Small intestine (tissue), 7 donors: Measurements from ENCODE around the gene STPG3. TPM values are rescaled to one million over a fixed set of nuclear protein-coding genes. Genes with fewer than 3 reads are reported as not detected.
"Not testable (repeated sequence)": the region's sequence is repeated elsewhere in the genome, so short reads cannot be mapped to it uniquely, and the experiment has no call there.

Experiments used
- DNase-seq, 2 donors: peaks; one replicate each; pipeline versions ENCODE4 v3.0.0 to v3.0.0-alpha.2; 2013
- FAIRE-seq: peaks from 2 replicates; lab custom pipeline; 2012; peaks lifted over from hg19 to GRCh38; lab: Jason Lieb, UNC
- H3K27ac ChIP-seq, 3 donors: one replicate each; pipeline ENCODE4 v1.5.1; 2013; ENCODE audit warnings: low read length in 2 of 3, mild to moderate bottlenecking in 2 of 3, control low read depth in 1 of 3, inconsistent platforms in 1 of 3, low read depth in 1 of 3, moderate library complexity in 1 of 3
- H3K27me3 ChIP-seq, 3 donors: one replicate each; pipeline ENCODE4 v1.6.1; 2013; ENCODE audit warnings: low read length in 3 of 3, inconsistent platforms in 1 of 3; ENCODE audit not compliant: control insufficient read depth in 3 of 3, insufficient read depth in 3 of 3
- H3K36me3 ChIP-seq, 3 donors: one replicate each; pipeline ENCODE4 v1.6.1; 2013; ENCODE audit warnings: low read length in 3 of 3, inconsistent platforms in 1 of 3, low read depth in 1 of 3, mild to moderate bottlenecking in 1 of 3, moderate library complexity in 1 of 3; ENCODE audit not compliant: control insufficient read depth in 3 of 3, insufficient read depth in 2 of 3
- H3K4me1 ChIP-seq, 3 donors: one replicate each; pipeline ENCODE4 v1.6.1; 2013; ENCODE audit warnings: low read length in 2 of 3, inconsistent platforms in 1 of 3, low read depth in 1 of 3, mild to moderate bottlenecking in 1 of 3, moderate library complexity in 1 of 3; ENCODE audit not compliant: control insufficient read depth in 3 of 3, insufficient read depth in 2 of 3
- H3K4me3 ChIP-seq, 3 donors: one replicate each; pipeline ENCODE4 v1.5.1; 2013; ENCODE audit warnings: low read length in 3 of 3, control low read depth in 1 of 3, inconsistent platforms in 1 of 3, low read depth in 1 of 3, mild to moderate bottlenecking in 1 of 3, moderate library complexity in 1 of 3
- H3K9me3 ChIP-seq, 2 donors: one replicate each; pipeline ENCODE4 v1.6.1; 2013; ENCODE audit warnings: low read depth in 1 of 2, low read length in 1 of 2; ENCODE audit not compliant: control insufficient read depth in 2 of 2, insufficient read depth in 1 of 2
- WGBS, 3 donors: extraction: QIAGEN DNeasy Blood & Tissue Kit; methylation state at CpG; one replicate each; pipeline ENCODE4 v1.1.7; 2013; 5-methylcytosine and 5-hydroxymethylcytosine counted together
- polyA plus RNA-seq, 4 donors: library from polyadenylated mRNA; stranded (reverse) in 3 of 4; unstranded in 1 of 4; fragments of 200-250 nt in 3 of 4; fragments of 120-200 nt in 1 of 4; gene quantifications; one replicate each; pipeline versions ENCODE4 v1.2.1 to v1.2.3, GENCODE V29; 2013
- donor health status: healthy with polysubstance abuse.
- donor health status: control.
- donor health status: control.
- donor health status: Bipolar disorder and iron deficiency.
- donor health status: healthy.

Gene STPG3
- polyA plus RNA-seq, 4 donors = 3.9 TPM; not detected in 3

GRCh38 chr9:137239541-137240200 is 11.4 kb upstream of the STPG3 start:
- FAIRE-seq, H3K9me3 ChIP-seq, H3K27me3 ChIP-seq, DNase-seq: not testable (repeated sequence)
- WGBS, 3 donors = 34 to 46% (median 40%) methylated on average over 23 to 27 of the region's 27 CpGs
- Histone ChIP-seq H3K27ac (peak overlapping the region; percentile 96 to 98 (median 98)), H3K4me3 (peak overlapping the region; percentile 62 to 71 (median 65)), H3K4me1 (peaks cover 0 to 67% (median 7%) of the 10 kb centered on the region in 3 donors), H3K36me3 (peaks cover 4 to 50% (median 9%) of the 10 kb centered on the region in 3 donors)

GRCh38 chr9:137240318-137240840 is 10.7 kb upstream of the STPG3 start:
- no peaks in the 10 kb centered on the region for H3K9me3 ChIP-seq
- H3K27me3 ChIP-seq = no peaks in the 10 kb centered on the region
- peak overlapping the region; percentile 62 to 71 (median 65) for H3K4me3 ChIP-seq
- peaks cover 4 to 43% (median 9%) of the 10 kb centered on the region in 3 donors for H3K36me3 ChIP-seq
- peak overlapping the region; percentile 96 to 98 (median 98) for H3K27ac ChIP-seq
- 0% methylated on average over 42 to 58 of the region's 58 CpGs for WGBS, 3 donors
- peak; percentile 75 to 93 for DNase-seq
- H3K4me1 ChIP-seq = peaks cover 0 to 65% (median 7%) of the 10 kb centered on the region in 3 donors
- no peak for FAIRE-seq

- Histone ChIP-seq H3K27ac (peak within 1 kb of the TSS; percentile 96 to 98 (median 98)), H3K27me3 (no peaks in the 10 kb centered on the region), H3K4me1 (peaks cover 0 to 61% (median 7%) of the 10 kb centered on the region in 3 donors), H3K36me3 (peaks cover 4 to 39% (median 9%) of the 10 kb centered on the region in 3 donors), H3K9me3 (no peaks in the 10 kb centered on the region), H3K4me3 (peak within 1 kb of the TSS; percentile 88 to 96 (median 91))
- FAIRE-seq (peak; percentile 39), DNase-seq (peak; percentile 99 to 100)
- WGBS, 3 donors = 0 to 1% (median 0%) methylated on average over 55 to 67 of the region's 67 CpGs
Measured at GRCh38 chr9:137240841-137241489, 10.1 kb upstream of the STPG3 start, which contains the start of gene TUBB4B. TUBB4B (plus strand) TSS chr9:137241287; CDS start chr9:137241361, 74 bp downstream.

- FAIRE-seq = no peak
Measured at GRCh38 chr9:137241490-137242268, 9.4 kb upstream of the STPG3 start.

GRCh38 chr9:137242269-137243203 is 8.6 kb upstream of the STPG3 start:
- Histone ChIP-seq H3K4me1 (peaks cover 0 to 49% (median 4%) of the 10 kb centered on the region in 3 donors), H3K4me3 (peak overlapping the region; percentile 88 to 96 (median 91)), H3K27me3 (no peaks in the 10 kb centered on the region), H3K27ac (peak overlapping the region; percentile 82 to 96 (median 89)), H3K36me3 (peaks cover 4 to 39% (median 9%) of the 10 kb centered on the region in 3 donors), H3K9me3 (no peaks in the 10 kb centered on the region)
- 16 to 60% (median 35%) methylated on average over 36 of the region's 36 CpGs for WGBS, 3 donors
- FAIRE-seq (no peak), DNase-seq (no peak)

More at GRCh38 chr9:137241490-137242268, 9.4 kb upstream of the STPG3 start:
- Histone ChIP-seq H3K4me3 (peak overlapping the region; percentile 88 to 96 (median 91)), H3K9me3 (no peaks in the 10 kb centered on the region), H3K4me1 (peaks cover 0 to 58% (median 6%) of the 10 kb centered on the region in 3 donors), H3K27ac (peak overlapping the region; percentile 89 to 96 (median 92)), H3K36me3 (peaks cover 4 to 39% (median 9%) of the 10 kb centered on the region in 3 donors), H3K27me3 (no peaks in the 10 kb centered on the region)
- peak; percentile 75 to 76 for DNase-seq
- WGBS, 3 donors = 0 to 2% (median 1%) methylated on average over 41 to 83 of the region's 83 CpGs

- not testable (repeated sequence) for FAIRE-seq
Measured at GRCh38 chr9:137243266-137243625, 7.8 kb upstream of the STPG3 start.

More at GRCh38 chr9:137243266-137243625, 7.8 kb upstream of the STPG3 start:
- not testable (repeated sequence) for H3K27me3 ChIP-seq, H3K9me3 ChIP-seq, DNase-seq, H3K27ac ChIP-seq
- 51 to 83% (median 67%) methylated on average over 15 to 18 of the region's 18 CpGs for WGBS, 3 donors
- Histone ChIP-seq H3K4me3 (peak overlapping the region in 2 of 3 donors; percentile 91 to 96), H3K36me3 (peaks cover 4 to 36% (median 9%) of the 10 kb centered on the region in 3 donors), H3K4me1 (peaks cover 0 to 42% (median 4%) of the 10 kb centered on the region in 3 donors)
